Upper lobe of left lung (tissue), 4 donors: Measurements from ENCODE around the gene LAMP1.

Source experiments
- EP300 ChIP-seq, 4 donors: sonication (generic); formaldehyde crosslinking; IDR thresholded peaks; one replicate each; pipeline ENCODE4 v1.5.1; 2017; ENCODE audit warnings: antibody characterized with exemption in 4 of 4, control low read depth in 2 of 4
- POLR2A ChIP-seq, 4 donors: fragments of 450-650 bp; IDR thresholded peaks; one replicate each; pipeline ENCODE4 v1.5.1; 2016 to 2017; ENCODE audit warnings: antibody characterized with exemption in 4 of 4, mild to moderate bottlenecking in 2 of 4
- POLR2AphosphoS5 ChIP-seq, 2 donors: sonication (generic); formaldehyde crosslinking; IDR thresholded peaks; one replicate each; pipeline ENCODE4 v1.5.1; 2017; ENCODE audit warnings: antibody characterized with exemption in 2 of 2
- TF ChIP-seq, protein P1 (sequence below), 6 experiments: fragments of 450-650 bp in 4 of 6; fragments of 200-600 bp in 2 of 6; sonication (generic) in 2 of 6; IDR thresholded peaks; one replicate each; pipeline ENCODE4 v1.5.1; 2016 to 2019; ENCODE audit warnings: antibody characterized with exemption in 6 of 6

DNA sequence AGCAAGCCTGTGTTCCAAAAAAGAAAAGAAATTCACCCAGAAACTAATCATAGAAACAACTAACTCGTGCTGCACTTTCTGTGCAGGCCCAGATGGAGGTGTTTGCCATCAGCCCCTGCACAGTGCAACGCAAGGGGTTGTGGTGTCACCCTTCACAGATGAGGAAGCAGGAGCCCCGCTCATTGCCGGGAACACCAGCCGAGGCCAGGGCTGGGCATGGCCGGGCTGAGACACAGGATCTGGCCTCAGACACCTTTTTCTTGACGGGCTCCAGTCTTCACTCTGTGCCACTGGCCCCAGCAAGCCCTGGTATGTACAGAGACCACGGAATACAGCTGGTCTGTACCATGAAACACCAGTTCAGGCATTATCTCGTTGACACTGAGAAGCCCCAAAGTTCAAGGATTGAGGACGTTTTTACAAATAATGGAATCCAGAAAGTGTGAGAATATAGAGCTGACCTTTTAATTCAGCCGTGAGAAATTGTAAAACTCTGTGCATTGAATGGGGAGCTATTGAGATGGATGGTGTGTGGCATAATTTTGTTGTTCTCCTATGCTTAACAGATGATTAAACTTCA, 44.4 kb upstream of the LAMP1 start:
- TF ChIP-seq, protein P1, sequence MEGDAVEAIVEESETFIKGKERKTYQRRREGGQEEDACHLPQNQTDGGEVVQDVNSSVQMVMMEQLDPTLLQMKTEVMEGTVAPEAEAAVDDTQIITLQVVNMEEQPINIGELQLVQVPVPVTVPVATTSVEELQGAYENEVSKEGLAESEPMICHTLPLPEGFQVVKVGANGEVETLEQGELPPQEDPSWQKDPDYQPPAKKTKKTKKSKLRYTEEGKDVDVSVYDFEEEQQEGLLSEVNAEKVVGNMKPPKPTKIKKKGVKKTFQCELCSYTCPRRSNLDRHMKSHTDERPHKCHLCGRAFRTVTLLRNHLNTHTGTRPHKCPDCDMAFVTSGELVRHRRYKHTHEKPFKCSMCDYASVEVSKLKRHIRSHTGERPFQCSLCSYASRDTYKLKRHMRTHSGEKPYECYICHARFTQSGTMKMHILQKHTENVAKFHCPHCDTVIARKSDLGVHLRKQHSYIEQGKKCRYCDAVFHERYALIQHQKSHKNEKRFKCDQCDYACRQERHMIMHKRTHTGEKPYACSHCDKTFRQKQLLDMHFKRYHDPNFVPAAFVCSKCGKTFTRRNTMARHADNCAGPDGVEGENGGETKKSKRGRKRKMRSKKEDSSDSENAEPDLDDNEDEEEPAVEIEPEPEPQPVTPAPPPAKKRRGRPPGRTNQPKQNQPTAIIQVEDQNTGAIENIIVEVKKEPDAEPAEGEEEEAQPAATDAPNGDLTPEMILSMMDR (IDR thresholded peaks at IDR 0.05): no peak
- TF ChIP-seq POLR2A (IDR thresholded peaks at IDR 0.05) (no peak), EP300 (IDR thresholded peaks at IDR 0.05) (no peak), POLR2AphosphoS5 (IDR thresholded peaks at IDR 0.05) (no peak)
